ENCODE data around the gene MTCH2. TPM values are rescaled to one million over a fixed set of nuclear protein-coding genes. Genes with fewer than 3 reads are reported as not detected.

The MTCH2 gene
- total RNA-seq, 1 experiment from 2014 or later = 138 TPM

DNA sequence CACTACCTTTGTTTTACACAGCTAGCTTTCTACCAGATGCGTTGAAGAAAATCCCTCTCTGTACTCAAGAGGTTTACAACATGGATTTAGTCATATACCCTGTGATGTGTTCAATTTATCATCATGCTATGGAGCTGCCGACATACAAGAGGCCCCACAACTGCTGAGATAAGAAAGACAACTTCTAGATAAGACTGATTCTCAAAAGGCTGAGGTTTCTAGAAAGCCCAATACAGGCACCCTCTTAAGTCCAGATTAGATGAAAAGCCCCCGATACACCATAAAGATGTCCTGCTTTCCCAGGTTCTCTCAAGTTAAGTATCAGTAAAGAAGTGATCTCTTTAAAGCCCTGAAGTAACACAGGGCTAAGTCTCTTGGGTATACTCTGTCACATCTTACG is 14.3 kb downstream of the MTCH2 start:
- TF ChIP-seq EZH2phosphoT487 (IDR thresholded peaks at IDR 0.05; ENCODE audit: borderline replicate concordance) (no peak), CEBPB (IDR thresholded peaks at IDR 0.05; ENCODE audit: low read depth) (no peak), TCF7L2 (IDR thresholded peaks at IDR 0.05; ENCODE audit: borderline replicate concordance, extremely low read depth, insufficient read depth, insufficient read length) (no peak), SP1 (IDR thresholded peaks at IDR 0.05; ENCODE audit: low read depth) (no peak), SRF (IDR thresholded peaks at IDR 0.05; ENCODE audit: low read depth) (no peak), ZFX (IDR thresholded peaks at IDR 0.05) (no peak), JUND (IDR thresholded peaks at IDR 0.05) (no peak), RAD21 (IDR thresholded peaks at IDR 0.05; ENCODE audit: low read depth) (no peak), EGR1 (IDR thresholded peaks at IDR 0.05; ENCODE audit: low read depth) (no peak), ZNF274 (IDR thresholded peaks at IDR 0.05; ENCODE audit: low read depth, low read length) (no peak)
- TF ChIP-seq, protein P1, sequence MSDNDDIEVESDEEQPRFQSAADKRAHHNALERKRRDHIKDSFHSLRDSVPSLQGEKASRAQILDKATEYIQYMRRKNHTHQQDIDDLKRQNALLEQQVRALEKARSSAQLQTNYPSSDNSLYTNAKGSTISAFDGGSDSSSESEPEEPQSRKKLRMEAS (IDR thresholded peaks at IDR 0.05) = no peak
- ChIA-PET CTCF (no interaction called here), RAD21 (ENCODE audit: low non-redundant PET in 1 of 2, low total read pairs in 2 of 2, uncharacterized antibody in 2 of 2, unreplicated experiment in 2 of 2) (no interaction called here), POLR2A (interaction anchor here (0.9 to 1.5 kb wide), 2 partner anchors 9 to 11 kb away, joined by 3 read pairs; no protein-coding TSS in a partner anchor)
- H2AFZ ChIP-seq (ENCODE audit: low read depth, low read length, poor library complexity, severe bottlenecking) = no peak overlapping the region
- no peak overlapping the region for H3K4me3 ChIP-seq (replicated peaks in 1 of 2; ENCODE audit: low read depth in 1 of 2, low read length in 2 of 2)
- DNase-seq (ENCODE audit: low read depth, low spot score) (no peak), ATAC-seq (no peak)
- H3K9me2 ChIP-seq (ENCODE audit: insufficient read depth) = no peaks in the 10 kb centered on the region
- intact Hi-C loops (cut with micrococcal nuclease) = no loop called here
- BruUV-seq (replicated peaks) = no TSS peak
- H3K9ac ChIP-seq (ENCODE audit: low read length) = no peak overlapping the region
- no peaks in the 10 kb centered on the region for H3K4me1 ChIP-seq (ENCODE audit: control insufficient read depth in 1 of 2, insufficient read depth in 2 of 2, low read length in 2 of 2)
- no peaks in the 10 kb centered on the region for H3K79me2 ChIP-seq (ENCODE audit: insufficient read depth, low read length)
- H4K20me1 ChIP-seq (ENCODE audit: insufficient read depth) = no peaks in the 10 kb centered on the region
- H3K27me3 ChIP-seq (ENCODE audit: insufficient read depth, low read length) = no peaks in the 10 kb centered on the region
- H3K9me3 ChIP-seq (ENCODE audit: control insufficient read depth in 1 of 2, insufficient read depth in 1 of 2, low read depth in 1 of 2, low read length in 2 of 2) = no peaks in the 10 kb centered on the region
- H3K36me3 ChIP-seq (ENCODE audit: control insufficient read depth in 1 of 2, insufficient read depth in 2 of 2, low read length in 2 of 2) = peaks cover 47 to 48% of the 10 kb centered on the region in 2 experiments
- no peak overlapping the region for H3K4me2 ChIP-seq (ENCODE audit: low read length)
- H3K27ac ChIP-seq (ENCODE audit: low read depth, low read length) = no peak overlapping the region

DNA sequence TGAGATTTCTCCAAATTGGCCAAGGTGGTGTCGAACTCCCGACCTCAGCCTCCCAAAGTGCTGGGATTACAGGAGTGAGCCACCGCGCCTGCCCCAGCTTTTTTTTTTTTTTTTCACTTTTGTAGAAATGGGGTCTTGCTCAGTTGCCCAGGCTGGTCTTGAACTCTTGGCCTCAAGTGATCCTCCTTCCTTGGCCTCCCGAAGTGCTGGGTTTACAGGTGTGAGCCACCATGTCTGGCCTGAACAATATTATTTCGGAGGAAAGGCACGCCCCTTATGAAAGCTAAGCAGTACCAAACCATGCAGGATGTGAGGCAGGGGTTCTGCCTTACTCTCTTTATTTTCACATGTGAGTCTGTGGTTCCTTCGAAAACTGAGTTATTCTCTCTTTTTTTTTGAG is 16.1 kb downstream of the MTCH2 start:
- Histone ChIP-seq H3K9me3 (ENCODE audit: control insufficient read depth in 1 of 2, insufficient read depth in 1 of 2, low read depth in 1 of 2, low read length in 2 of 2) (no peaks in the 10 kb centered on the region), H3K79me2 (ENCODE audit: insufficient read depth, low read length) (no peaks in the 10 kb centered on the region), H4K20me1 (ENCODE audit: insufficient read depth) (no peaks in the 10 kb centered on the region), H3K9me2 (ENCODE audit: insufficient read depth) (no peaks in the 10 kb centered on the region), H3K36me3 (ENCODE audit: control insufficient read depth in 1 of 2, insufficient read depth in 2 of 2, low read length in 2 of 2) (peaks cover 47 to 56% of the 10 kb centered on the region in 2 experiments), H3K4me3 (replicated peaks in 1 of 2; ENCODE audit: low read depth in 1 of 2, low read length in 2 of 2) (no peak overlapping the region), H3K4me1 (ENCODE audit: control insufficient read depth in 1 of 2, insufficient read depth in 2 of 2, low read length in 2 of 2) (no peaks in the 10 kb centered on the region), H3K4me2 (ENCODE audit: low read length) (no peak overlapping the region), H3K9ac (ENCODE audit: low read length) (no peak overlapping the region), H2AFZ (ENCODE audit: low read depth, low read length, poor library complexity, severe bottlenecking) (no peak overlapping the region), H3K27ac (ENCODE audit: low read depth, low read length) (no peak overlapping the region), H3K27me3 (ENCODE audit: insufficient read depth, low read length) (no peaks in the 10 kb centered on the region)
- ChIA-PET CTCF (no interaction called here), POLR2A (no interaction called here), RAD21 (ENCODE audit: low non-redundant PET in 1 of 2, low total read pairs in 2 of 2, uncharacterized antibody in 2 of 2, unreplicated experiment in 2 of 2) (no interaction called here)
- no peak for ATAC-seq
- TF ChIP-seq EZH2phosphoT487 (IDR thresholded peaks at IDR 0.05; ENCODE audit: borderline replicate concordance) = no peak
- TF ChIP-seq, protein P2, sequence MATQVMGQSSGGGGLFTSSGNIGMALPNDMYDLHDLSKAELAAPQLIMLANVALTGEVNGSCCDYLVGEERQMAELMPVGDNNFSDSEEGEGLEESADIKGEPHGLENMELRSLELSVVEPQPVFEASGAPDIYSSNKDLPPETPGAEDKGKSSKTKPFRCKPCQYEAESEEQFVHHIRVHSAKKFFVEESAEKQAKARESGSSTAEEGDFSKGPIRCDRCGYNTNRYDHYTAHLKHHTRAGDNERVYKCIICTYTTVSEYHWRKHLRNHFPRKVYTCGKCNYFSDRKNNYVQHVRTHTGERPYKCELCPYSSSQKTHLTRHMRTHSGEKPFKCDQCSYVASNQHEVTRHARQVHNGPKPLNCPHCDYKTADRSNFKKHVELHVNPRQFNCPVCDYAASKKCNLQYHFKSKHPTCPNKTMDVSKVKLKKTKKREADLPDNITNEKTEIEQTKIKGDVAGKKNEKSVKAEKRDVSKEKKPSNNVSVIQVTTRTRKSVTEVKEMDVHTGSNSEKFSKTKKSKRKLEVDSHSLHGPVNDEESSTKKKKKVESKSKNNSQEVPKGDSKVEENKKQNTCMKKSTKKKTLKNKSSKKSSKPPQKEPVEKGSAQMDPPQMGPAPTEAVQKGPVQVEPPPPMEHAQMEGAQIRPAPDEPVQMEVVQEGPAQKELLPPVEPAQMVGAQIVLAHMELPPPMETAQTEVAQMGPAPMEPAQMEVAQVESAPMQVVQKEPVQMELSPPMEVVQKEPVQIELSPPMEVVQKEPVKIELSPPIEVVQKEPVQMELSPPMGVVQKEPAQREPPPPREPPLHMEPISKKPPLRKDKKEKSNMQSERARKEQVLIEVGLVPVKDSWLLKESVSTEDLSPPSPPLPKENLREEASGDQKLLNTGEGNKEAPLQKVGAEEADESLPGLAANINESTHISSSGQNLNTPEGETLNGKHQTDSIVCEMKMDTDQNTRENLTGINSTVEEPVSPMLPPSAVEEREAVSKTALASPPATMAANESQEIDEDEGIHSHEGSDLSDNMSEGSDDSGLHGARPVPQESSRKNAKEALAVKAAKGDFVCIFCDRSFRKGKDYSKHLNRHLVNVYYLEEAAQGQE (IDR thresholded peaks at IDR 0.05; ENCODE audit: low read depth) = no peak
- TF ChIP-seq CBX3 (IDR thresholded peaks at IDR 0.05; ENCODE audit: low read depth) = no peak
- TF ChIP-seq, protein P3, sequence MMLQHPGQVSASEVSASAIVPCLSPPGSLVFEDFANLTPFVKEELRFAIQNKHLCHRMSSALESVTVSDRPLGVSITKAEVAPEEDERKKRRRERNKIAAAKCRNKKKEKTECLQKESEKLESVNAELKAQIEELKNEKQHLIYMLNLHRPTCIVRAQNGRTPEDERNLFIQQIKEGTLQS (IDR thresholded peaks at IDR 0.05) = no peak
- no peak for TF ChIP-seq FOSL1 (IDR thresholded peaks at IDR 0.05; ENCODE audit: low read depth)
- TF ChIP-seq YY1 (IDR thresholded peaks at IDR 0.05; ENCODE audit: extremely low read depth, insufficient replicate concordance, low read depth, low read length) = no peak
- no peak for TF ChIP-seq ZFX (IDR thresholded peaks at IDR 0.05)
- no peak for TF ChIP-seq POLR2AphosphoS5 (IDR thresholded peaks at IDR 0.05; ENCODE audit: low read depth, low read length)
- TF ChIP-seq RAD21 (IDR thresholded peaks at IDR 0.05; ENCODE audit: low read depth) = no peak
- TF ChIP-seq SIN3A (IDR thresholded peaks at IDR 0.05; ENCODE audit: low read depth) = no peak
- TF ChIP-seq, protein P1 (IDR thresholded peaks at IDR 0.05) = no peak
- TF ChIP-seq JUND (IDR thresholded peaks at IDR 0.05) = no peak
- DNase-seq (ENCODE audit: low read depth, low spot score) = no peak
- no TSS peak for BruUV-seq (replicated peaks)
- intact Hi-C loops (cut with micrococcal nuclease) = no loop called here

Data from HCT116 (cell line).